ENCODE data around the gene ACADVL. TPM values are rescaled to one million over a fixed set of nuclear protein-coding genes. Genes with fewer than 3 reads are reported as not detected.

Gene ACADVL
- total RNA-seq, 1 donor from 2014 or later, result 354 TPM

DNA sequence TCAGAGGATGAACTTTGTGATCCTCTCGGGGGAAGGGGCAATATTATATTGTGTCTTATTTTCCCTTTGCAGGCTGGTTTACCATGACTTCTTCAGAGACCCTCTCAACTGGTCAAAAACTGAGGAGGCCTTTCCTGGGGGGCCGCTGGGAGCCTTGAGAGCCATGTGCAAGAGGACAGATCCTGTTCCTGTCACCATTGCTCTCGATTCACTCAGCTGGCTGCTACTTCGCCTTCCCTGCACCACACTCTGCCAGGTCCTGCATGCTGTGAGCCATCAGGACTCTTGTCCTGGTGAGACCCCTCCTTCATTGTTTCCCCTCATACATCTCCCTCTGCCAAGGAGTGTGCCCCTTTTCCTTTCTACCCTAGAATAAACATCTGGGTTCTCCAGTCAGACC is 34.8 kb downstream of the ACADVL start:
- Mint-ChIP-seq H3K27me3 (ENCODE audit: unreplicated experiment) (no peaks in the 10 kb centered on the region), H3K4me1 (ENCODE audit: unreplicated experiment) (peaks cover 24% of the 10 kb centered on the region), H3K36me3 (ENCODE audit: unreplicated experiment) (peaks cover 21% of the 10 kb centered on the region), H3K4me3 (ENCODE audit: unreplicated experiment) (no peak overlapping the region), H3K27ac (ENCODE audit: unreplicated experiment) (no peak overlapping the region), H3K9me3 (ENCODE audit: unreplicated experiment) (no peaks in the 10 kb centered on the region)
- TF ChIP-seq, protein P1, sequence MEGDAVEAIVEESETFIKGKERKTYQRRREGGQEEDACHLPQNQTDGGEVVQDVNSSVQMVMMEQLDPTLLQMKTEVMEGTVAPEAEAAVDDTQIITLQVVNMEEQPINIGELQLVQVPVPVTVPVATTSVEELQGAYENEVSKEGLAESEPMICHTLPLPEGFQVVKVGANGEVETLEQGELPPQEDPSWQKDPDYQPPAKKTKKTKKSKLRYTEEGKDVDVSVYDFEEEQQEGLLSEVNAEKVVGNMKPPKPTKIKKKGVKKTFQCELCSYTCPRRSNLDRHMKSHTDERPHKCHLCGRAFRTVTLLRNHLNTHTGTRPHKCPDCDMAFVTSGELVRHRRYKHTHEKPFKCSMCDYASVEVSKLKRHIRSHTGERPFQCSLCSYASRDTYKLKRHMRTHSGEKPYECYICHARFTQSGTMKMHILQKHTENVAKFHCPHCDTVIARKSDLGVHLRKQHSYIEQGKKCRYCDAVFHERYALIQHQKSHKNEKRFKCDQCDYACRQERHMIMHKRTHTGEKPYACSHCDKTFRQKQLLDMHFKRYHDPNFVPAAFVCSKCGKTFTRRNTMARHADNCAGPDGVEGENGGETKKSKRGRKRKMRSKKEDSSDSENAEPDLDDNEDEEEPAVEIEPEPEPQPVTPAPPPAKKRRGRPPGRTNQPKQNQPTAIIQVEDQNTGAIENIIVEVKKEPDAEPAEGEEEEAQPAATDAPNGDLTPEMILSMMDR (IDR thresholded peaks at IDR 0.05), result no peak
- no peak for DNase-seq (ENCODE audit: extremely low spot score, unreplicated experiment)

DNA sequence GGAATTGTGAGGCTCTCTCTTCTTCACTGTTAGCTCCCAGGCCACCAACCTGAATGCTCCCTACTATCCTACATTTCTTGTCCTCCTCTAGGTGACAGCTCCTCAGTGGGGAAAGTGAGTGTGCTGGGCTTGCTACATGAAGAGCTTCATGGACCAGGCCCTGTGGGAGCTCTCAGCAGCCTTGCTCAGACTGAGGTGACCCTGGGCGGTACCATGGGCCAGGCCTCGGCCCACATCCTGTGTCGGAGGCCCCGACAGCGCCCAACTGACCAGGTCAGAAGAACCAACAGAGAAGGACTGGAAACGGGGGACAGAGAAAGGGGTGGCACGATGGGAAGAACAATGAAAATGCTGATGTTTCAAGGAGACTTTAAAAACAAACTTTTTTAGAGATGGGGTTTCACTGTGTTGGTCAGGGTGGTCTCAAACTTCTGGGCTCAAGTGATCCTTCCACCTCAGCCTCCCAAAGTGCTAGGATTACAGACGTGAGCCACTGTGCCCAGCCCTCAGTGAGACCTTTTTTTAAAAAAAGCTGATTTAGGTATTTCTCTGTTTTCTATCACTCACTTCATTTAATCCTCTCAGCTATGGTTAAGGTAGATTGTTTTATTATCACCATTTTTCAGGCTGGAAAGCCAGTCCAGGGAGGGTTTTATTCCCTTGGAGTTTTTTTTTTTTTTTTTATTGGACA is 37.2 kb downstream of the ACADVL start:
- Mint-ChIP-seq H3K27me3 (ENCODE audit: unreplicated experiment) (peaks cover 3% of the 10 kb centered on the region), H3K4me3 (ENCODE audit: unreplicated experiment) (no peak overlapping the region), H3K4me1 (ENCODE audit: unreplicated experiment) (peaks cover 19% of the 10 kb centered on the region), H3K9me3 (ENCODE audit: unreplicated experiment) (no peaks in the 10 kb centered on the region), H3K36me3 (ENCODE audit: unreplicated experiment) (peaks cover 21% of the 10 kb centered on the region), H3K27ac (ENCODE audit: unreplicated experiment) (no peak overlapping the region)
- TF ChIP-seq, protein P1 (IDR thresholded peaks at IDR 0.05), result no peak
- no peak for DNase-seq (ENCODE audit: extremely low spot score, unreplicated experiment)

DNA sequence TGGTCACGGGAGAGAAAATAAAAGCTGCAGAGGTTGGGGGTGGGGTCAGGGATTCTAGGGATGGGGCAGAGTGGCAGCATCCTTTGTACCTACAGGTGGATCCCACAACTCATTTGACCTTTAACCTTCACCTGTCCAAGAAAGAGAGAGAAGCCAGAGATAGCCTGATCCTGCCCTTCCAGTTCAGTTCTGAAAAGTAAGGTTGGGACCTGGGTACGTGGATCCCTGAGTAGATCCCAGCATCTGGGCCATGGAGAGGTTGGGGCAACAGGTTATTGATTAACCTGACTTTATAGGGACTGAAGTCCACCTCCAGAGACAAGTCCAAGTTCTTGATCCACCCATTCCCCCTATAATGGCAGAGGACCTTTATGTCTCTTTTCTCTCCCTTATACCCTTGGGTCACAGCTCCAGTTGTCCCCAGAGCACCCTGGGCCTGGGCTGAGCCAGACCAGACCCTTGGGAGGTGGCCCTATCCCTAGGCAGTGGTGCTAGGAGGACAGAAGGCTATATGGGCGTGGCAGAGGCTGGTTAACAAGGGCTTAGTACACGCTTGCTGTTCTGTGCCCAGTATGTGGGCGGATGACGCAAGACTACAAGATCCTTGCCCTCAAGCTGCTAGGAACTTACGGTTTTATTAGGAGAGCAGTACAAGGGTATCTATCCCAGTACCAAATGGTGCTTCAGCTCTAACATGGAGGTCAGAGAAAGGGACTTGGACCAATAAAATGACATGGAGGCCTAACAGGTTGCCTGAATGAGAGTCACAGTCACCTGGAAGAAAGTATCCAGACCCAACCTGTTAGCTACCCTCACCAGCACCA is 39.2 kb downstream of the ACADVL start:
- Mint-ChIP-seq H3K27me3 (ENCODE audit: unreplicated experiment) (peaks cover 14% of the 10 kb centered on the region), H3K4me3 (ENCODE audit: unreplicated experiment) (no peak overlapping the region), H3K4me1 (ENCODE audit: unreplicated experiment) (peaks cover 26% of the 10 kb centered on the region), H3K36me3 (ENCODE audit: unreplicated experiment) (peaks cover 20% of the 10 kb centered on the region), H3K27ac (ENCODE audit: unreplicated experiment) (no peak overlapping the region), H3K9me3 (ENCODE audit: unreplicated experiment) (no peaks in the 10 kb centered on the region)
- TF ChIP-seq, protein P1 (IDR thresholded peaks at IDR 0.05), result no peak
- DNase-seq (ENCODE audit: extremely low spot score, unreplicated experiment), result no peak

DNA sequence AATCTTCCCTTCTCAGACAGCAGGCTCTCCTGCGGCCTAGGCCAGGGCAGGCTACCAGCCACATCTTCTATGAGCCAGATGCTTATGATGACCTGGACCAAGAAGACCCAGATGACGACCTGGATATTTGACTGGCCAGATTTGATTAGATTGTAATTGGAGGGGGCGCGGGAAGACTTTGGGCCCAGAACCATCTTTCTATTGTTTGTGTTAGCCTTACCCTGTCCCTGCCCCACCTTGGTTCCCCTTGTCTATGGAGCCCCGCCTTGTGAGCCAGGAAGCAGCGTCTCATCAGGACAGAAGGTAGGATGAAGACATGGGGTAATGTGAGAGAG is 39.8 kb downstream of the ACADVL start:
- Mint-ChIP-seq H3K4me1 (ENCODE audit: unreplicated experiment) (peaks cover 32% of the 10 kb centered on the region), H3K27me3 (ENCODE audit: unreplicated experiment) (peaks cover 14% of the 10 kb centered on the region), H3K4me3 (ENCODE audit: unreplicated experiment) (no peak overlapping the region), H3K9me3 (ENCODE audit: unreplicated experiment) (no peaks in the 10 kb centered on the region), H3K27ac (ENCODE audit: unreplicated experiment) (no peak overlapping the region), H3K36me3 (ENCODE audit: unreplicated experiment) (peaks cover 17% of the 10 kb centered on the region)
- TF ChIP-seq, protein P1 (IDR thresholded peaks at IDR 0.05), result no peak
- DNase-seq (ENCODE audit: extremely low spot score, unreplicated experiment), result no peak

DNA sequence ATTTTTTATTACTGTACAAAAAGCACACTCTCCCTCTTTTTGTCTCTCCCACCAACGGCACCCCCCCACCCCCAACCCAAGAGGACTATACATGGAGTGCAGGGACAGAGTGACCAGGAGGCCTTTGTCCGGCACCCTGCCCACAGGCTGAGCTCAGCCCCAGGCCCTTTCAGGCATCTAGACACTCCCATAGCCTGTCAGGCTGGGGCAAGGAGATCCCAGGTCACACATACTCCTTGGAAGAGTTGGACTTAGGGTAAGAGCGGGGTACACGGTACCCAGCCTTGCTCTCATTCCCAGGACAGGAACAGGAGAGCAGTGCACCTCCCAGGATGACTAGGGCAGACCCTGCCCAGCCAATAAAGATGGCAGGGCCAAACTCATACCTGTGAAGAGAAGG is 40.4 kb downstream of the ACADVL start:
- H3K4me3 Mint-ChIP-seq (ENCODE audit: unreplicated experiment), result peak overlapping the region; percentile 40
- no peak overlapping the region for H3K27ac Mint-ChIP-seq (ENCODE audit: unreplicated experiment)
- TF ChIP-seq, protein P1 (IDR thresholded peaks at IDR 0.05), result no peak
- no peak for DNase-seq (ENCODE audit: extremely low spot score, unreplicated experiment)
- no peaks in the 10 kb centered on the region for H3K9me3 Mint-ChIP-seq (ENCODE audit: unreplicated experiment)
- H3K4me1 Mint-ChIP-seq (ENCODE audit: unreplicated experiment), result peaks cover 33% of the 10 kb centered on the region
- H3K27me3 Mint-ChIP-seq (ENCODE audit: unreplicated experiment), result peaks cover 14% of the 10 kb centered on the region
- peaks cover 12% of the 10 kb centered on the region for H3K36me3 Mint-ChIP-seq (ENCODE audit: unreplicated experiment)

Data from osteocyte (in vitro differentiated cells).